GM21717 (cell line): Measurements from ENCODE around the gene ABCB6.

ENCODE experiments used
- ATAC-seq: cut with Tn5 transposase; IDR thresholded peaks from one replicate; pipeline ENCODE4 v1.9.1; 2021; ENCODE audit warnings: mild to moderate bottlenecking, moderate library complexity; ENCODE audit not compliant: unreplicated experiment

Gene ABCB6

DNA sequence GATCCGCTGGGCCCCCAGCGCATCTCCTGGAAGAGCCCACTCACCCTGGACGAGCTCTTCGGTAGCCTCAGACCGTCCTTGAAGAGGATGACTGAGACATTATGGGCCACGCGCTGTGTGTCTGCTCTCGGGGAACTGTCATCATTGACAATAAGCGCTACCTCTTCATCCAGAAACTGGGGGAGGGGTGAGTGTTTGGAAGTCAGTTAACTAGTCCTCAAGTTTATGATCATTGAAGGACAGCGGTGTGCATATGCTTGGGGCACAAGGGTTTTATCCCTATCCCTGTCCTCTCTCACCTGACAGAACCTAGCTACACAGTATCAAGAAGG lies 27.1 kb upstream of the ABCB6 start:
- no peak for ATAC-seq

DNA sequence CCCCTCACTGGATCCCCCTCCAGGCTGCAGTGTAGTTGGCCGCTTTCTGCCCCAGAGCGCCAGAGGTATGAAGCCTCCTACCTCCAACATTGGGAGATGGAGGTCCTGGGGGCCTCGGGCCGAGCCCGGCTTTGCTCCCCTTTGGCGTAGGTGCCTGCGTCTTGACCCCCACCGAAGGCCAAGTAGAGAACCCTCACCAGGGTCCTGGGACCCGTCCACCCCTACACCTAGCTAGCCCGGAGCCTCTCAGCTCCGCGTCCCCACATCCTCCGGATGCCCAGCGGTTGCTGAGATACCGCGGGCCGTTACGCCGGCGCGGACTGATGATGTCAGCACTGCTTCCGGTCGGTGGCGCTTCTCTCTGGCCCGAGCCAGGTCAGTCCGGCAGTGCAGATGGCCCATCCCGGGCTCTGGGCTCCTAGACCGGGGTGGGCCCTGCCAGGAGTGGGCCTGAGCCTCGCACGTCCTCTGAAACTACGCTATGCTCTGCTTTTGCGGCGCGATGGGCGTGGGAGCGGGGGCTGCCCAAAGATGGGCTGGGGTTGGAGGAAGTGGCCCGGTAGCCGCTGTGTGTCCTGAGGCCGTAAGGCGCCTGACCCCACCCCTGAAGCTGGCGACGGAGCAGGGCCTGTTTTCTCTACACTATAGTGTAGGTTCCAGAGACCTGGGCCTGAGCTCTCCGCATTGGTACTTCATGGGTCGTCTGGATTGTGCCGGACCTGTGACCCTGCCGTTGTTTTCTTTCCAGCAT lies 26.6 kb upstream of the ABCB6 start, which contains the start of the genes GLB1L and STK16:
TSS of gene GLB1L (minus strand) at position 297 of the 751 bp plus-strand sequence. CDS start 1,871 bp downstream, outside the sequence.
TSS of gene STK16 (plus strand) at position 332 of the 751 bp plus-strand sequence. CDS start 521 bp downstream, outside the sequence.
- ATAC-seq = peak; percentile 68

DNA sequence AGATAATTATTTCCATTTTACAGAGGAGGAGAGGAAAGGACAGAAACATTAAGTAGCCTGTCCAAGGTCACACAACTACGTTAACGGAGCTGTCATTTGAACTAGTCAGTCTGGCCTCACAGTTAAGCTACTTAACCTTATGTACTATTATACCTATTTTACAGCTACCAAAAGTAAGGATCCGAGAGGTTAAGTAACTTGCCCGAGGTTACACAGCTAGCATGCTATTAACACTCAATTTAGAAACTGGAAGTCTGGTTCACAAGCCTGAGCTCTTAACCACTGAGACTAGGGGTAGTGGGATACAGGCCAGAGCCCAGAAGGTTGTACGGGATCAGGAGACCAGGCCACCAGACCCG lies 26.0 kb upstream of the ABCB6 start:
- ATAC-seq = no peak

DNA sequence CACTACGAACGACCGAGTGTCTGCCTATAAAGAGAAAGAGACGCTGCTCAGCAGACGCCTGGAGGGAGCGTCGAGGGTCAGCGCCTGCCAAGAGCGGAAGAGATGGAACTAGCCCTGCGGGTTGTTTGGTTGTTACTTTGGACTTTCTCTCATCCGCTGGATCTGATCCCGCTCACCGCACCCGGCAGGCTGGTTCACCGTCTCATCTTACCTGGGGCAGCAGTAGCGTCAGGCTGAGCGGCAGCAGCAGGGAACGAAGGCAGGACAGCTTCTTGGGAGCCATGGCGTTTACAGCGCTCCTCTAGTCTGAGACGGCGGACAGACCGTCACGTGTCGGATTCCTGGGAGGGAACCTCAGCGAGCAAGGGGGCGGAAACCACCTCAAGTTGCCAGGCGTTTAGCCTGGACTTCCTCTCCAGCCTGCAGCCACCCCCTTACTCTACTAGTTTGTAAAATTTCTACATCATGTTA lies 24.6 kb upstream of the ABCB6 start:
- ATAC-seq = no peak

DNA sequence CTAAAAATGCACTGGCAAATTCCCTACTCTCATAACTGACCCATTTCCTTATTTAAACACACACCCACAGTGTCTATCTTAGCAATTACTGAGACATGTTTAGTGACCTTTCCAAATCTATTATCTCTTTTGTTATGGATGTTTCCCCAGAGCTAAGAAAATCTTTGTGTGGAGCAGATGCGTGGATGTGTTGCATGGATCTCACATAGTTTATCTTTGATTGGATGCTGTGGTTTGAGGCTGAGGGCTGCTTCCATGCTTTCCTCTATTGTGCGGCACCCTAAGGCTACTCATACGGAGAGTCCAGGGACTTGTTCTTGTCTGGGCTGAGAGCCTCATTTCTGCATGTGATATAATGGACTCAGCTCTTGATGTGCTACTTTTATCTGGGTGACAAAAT lies 15.6 kb upstream of the ABCB6 start:
- ATAC-seq = no peak

DNA sequence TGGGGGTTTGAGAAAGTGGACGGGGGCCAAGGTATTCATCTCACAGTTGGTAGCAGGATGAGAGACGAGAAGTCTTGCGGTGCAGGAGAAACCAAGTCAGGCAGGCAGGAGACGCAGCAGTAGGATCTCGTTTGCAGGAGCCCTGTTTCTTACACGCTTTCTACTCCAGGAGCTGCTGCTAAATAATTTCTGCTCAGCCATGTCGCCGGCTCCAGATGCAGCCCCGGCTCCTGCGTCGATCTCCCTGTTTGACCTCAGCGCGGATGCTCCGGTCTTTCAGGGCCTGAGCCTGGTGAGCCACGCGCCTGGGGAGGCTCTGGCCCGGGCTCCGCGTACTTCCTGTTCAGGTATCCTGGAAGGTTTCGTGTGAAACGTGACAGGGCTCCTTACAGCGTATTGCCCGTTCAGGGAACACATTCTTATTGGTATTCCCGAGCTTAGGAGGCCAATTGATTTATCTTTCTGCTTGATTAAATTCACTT lies 11.3 kb upstream of the ABCB6 start:
- peak; percentile 28 for ATAC-seq

DNA sequence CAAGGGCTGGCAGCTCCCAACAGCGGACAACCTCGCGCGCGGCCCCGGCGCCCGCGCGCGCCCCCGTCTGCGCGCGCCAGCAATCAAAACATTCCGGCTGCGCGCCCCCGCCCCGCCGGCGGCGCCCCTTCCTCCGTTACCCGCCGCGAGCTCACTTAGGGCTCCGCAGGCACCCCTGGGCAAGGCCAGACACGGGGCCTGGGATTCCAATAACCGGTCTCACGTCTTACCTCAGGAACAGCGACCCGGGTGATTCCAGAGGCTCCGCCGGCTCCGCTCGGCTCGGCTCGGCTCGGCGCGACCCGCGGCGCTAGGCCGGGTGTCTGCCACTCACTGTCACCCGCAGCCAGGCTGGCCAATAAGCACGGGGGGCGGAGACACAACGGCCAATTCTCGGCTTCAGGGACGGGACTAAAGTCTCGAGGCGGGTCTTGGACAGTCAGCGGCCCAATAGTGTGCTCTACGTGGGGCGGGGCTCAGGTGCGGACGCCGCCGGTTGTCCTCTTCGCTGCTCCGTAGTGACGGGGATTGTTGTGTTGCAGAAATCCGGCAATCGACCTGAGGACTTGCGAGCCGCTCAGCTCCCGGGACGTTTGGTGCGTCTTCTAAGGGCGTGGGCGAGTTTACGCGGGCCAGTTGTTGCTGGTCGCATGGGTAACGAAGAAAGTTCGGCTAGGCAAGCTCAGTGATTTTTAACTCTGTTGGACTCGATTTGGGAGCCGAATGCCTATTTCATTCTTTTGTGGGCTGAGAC lies 10.7 kb upstream of the ABCB6 start, which contains the start of the genes ANKZF1 and ATG9A:
TSS of gene ANKZF1 (plus strand) at position 502 of the 754 bp plus-strand sequence. CDS start 452 bp downstream, outside the sequence.
TSS of gene ATG9A (minus strand) at position 332 of the 754 bp plus-strand sequence. CDS start 1,612 bp downstream, outside the sequence.
- peak; percentile 97 for ATAC-seq

DNA sequence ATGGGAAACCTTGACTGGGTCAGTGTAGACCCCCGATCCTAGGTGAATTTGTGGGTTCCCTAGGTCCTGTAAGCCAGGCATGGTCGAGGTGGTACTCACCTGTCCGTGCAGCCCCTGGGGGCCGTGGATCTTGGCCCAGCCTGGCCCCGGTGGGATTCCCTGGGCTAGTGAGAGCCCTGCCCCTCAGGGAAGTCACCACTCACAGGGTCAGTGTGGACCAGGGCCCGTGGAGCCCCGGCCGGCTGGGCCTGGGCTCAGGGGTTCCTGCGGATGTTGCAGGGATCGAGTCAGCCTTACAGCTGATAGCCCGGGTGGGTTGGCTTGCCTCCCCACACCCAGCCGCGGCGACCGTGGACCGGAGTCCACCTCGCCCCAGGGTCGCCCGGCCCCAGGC lies 10.2 kb upstream of the ABCB6 start:
- no peak for ATAC-seq

DNA sequence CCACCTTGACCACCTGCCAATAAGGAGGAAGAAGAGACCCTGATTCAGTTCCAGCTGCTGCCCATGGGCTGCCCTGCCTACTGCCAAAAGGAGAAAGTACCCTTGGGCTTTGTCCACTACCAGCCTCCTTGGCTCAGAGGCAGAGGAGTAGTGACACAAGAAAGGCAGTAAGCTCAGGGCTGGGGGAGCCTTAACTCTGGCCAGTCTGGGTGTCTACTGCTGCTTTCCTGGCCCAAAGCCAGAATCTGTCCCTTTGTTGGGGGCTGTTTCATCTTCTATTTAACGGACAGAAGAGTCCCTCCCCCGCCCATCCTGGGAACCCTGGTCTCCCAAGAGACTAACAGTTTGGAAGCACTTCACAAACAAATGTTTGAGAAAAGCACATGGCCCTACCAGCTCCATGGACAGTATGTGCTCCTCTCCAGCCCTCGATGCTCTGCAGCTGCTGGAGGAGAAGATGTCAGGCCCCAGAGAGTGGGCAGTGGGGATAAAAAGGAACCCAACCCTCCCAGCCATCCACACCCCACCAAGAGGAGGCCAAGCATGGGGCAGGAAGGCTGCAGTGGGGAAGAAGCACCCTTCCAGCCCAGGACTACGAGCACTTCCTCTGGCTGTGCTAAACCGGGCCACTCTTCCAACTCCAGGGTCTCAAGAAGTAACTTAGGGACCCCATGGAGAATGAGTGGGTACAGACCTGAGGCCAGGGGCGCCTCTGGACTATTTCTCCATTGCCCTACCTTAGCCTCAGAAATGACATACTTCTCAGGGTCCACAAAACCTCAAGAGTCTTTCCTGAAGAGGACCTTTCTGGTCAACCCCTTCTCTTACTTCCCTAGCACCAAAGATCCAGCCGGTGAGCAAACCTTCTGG lies 9.5 kb upstream of the ABCB6 start:
- no peak for ATAC-seq

DNA sequence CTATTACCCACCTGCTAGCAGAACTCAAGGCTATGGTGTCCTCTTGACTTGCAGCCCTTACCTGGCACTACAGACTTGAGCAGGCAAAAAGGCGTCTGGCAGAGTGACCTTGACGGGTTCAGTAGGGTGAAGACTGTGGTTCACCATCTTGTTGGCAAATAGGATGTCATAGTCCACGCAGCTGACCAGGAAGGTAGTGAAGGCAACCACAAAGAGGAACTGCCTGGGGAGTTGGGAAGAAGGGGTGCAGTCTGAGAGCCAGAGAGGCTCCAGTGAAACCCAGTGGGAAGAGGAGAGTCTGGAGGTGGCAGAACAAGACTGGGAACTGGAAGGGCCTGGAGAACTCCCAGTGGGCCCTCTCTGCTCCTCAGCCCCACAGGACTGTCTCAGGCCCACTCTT lies 6.6 kb upstream of the ABCB6 start:
- ATAC-seq = no peak

DNA sequence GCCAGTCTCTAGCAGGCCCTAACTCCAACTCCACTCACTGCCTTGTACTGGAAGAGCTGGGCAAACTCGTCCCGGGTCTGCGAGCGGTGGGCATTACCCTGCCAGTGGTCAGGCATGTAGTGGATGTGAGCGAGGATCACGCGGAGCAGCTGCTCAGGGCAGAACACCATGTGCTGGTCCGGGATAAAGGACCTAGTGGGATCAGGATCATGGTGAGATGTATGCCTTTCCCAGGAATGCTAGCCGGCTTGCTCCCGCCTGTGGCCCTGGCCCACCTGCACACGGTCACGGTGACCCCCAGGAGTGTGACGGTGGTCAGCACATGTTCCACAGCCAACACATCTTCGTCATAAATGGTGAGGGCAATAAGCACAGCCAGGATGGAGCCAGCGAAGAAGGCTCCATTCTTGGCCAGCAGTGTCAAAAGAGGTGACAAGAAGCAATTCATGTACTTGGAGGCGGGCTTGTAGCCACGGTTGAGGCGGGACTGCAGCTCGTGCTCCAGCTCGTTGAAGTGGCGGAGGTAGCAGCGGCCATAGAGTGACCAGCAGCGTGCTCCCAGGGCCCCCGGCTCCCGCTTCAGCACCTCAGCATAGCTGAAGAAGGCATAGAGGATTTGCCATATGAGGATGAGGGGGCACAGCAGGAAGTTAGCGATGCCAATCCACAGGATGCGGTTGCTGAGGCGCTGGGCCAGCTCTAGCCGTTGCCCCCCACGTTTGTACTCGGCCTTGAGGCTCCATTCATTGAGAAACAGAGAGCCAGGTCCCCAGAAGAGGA lies 5.3 kb upstream of the ABCB6 start:
- no peak for ATAC-seq

DNA sequence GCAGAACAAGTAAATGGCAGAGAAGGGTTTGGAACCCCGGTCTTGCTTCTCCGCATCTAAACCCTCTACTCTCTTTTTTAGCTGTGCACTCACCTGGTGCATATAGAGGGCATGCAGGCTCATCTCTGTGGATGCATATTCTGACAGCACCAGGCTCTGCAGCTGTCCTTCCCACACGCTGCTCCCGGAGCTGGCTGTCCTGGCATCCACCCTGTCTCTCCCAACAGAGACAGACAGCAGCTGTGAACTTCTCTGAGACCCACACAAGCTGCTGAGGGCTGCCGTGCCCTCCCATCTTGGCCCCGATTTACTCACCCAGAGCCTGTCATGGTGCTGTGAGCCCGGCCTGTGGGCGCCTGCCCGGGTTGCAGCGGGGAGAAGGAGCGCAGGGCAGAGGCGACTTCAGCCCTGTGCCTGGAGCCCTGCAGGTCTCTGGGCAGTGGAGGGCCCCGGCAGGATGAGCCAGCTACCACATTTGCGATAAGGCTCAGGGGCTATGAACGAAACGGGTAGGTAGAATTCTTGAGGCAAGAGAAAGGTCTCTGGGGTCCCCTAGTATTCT lies 3.3 kb upstream of the ABCB6 start:
- no peak for ATAC-seq

DNA sequence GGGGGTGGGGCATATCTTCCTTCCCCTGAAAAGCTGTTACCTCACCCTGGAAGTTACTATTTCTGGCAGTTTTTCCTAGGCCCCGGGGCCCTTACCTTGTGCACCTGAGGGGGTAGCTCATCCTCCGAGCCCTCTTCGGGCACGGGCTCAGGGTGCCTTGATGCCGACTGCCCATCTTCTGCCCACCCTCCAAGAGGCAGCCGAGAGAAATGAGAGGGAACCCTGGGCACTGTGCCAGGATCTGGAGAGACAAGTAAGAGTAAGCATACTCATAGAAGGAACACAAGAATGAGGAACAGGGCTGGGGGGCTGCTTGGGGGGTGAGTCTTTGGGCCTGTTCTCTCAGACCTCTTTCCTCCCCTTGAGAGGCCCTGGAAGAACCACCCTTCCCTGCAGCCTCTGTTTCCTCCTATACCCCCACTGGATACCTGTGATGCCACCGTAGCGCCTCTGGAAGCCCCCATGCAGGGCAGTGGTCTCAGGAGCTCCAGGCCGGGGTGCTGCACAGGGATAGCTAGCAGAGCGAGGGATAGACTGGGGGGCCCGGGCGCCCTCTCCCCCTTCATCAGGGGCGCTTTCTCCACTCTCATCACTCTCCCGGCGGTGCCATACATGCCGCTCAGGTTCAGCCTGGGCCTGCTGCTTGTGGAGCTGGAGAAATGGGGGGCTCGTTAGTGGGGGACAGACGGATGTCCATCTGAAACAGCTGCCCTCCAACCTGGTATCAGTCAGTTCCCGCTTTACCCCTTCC lies 2.1 kb upstream of the ABCB6 start:
- no peak for ATAC-seq

DNA sequence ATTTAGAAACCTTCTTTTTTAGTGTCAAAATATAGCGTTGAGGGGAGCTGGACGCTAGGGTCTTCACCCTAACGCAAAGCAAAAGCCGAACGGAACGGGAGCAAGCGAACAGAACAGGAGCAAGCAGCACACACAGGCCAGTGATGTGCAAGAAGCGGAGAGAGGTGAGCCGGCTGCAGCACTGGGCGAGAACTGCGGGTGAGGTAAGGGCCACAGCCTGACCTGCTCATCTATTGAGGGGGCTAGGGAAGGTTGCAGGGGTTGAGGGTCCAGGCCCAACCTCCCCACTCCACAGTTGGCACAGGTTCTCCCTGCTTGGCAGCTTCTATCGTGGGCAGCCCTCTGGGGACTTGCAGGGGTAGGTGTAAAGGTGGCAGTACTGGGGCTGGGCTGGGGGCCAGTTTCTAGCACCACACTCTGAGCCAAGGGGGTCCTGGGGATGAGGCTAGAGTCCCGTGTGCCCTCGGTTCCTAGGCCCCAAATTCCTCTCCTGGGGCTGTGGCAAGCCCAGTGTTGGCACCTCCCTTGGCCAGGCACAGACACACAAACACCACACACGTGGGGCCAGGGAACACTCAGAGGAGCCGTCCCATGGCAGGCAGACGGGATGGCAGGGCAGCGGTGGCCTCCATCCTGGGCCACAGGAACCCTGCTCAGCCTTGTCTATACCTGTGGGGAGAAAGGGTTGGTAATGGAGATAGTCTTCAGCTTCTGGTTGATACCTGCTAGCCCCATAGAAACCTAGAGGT lies 1.2 kb upstream of the ABCB6 start:
- no peak for ATAC-seq

DNA sequence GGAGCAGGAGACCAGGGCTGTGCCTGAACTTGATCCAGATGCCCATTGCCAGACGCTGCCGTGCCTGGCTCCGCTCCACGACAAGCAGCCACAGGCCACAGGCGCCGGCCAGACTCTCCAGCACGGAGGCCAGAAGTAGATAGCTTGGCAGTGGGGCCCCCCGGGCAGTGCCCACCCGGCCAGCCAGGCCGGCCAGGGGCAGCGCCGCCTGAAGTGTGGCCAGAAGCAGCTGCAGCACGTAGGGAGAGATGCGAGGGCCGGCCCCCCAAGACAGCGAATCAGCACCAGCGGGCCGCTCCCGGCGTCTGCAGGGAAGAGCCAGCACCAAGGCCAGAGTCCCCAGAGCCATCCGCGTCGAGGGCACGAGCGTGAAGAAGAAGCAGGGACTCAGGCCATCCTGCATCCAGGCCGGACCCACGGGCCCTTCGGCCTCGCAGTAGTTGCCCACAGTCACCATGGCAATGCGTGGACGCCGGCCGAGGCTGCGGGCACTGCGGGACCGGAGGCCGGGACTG lies 484 bp downstream of the ABCB6 start:
- ATAC-seq = peak; percentile 20

DNA sequence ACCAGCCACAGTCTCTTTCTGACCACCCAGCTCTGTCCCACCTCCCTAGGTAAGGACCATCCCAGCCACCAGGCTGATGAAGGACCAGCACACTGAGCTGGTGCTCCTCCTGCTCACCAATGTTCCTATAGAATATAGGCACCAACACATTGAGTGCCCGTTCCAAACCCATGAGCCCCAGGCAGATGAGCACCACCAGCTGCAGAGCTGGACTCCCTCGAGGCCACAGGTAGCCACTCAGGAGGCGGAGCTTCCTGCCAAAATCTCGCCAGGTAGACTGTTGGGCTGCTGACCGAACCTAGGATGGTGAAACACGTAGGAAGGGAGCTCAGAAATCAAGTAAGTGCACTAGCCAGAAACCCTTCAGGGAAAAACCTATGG lies 2.2 kb downstream of the ABCB6 start:
- ATAC-seq = no peak

DNA sequence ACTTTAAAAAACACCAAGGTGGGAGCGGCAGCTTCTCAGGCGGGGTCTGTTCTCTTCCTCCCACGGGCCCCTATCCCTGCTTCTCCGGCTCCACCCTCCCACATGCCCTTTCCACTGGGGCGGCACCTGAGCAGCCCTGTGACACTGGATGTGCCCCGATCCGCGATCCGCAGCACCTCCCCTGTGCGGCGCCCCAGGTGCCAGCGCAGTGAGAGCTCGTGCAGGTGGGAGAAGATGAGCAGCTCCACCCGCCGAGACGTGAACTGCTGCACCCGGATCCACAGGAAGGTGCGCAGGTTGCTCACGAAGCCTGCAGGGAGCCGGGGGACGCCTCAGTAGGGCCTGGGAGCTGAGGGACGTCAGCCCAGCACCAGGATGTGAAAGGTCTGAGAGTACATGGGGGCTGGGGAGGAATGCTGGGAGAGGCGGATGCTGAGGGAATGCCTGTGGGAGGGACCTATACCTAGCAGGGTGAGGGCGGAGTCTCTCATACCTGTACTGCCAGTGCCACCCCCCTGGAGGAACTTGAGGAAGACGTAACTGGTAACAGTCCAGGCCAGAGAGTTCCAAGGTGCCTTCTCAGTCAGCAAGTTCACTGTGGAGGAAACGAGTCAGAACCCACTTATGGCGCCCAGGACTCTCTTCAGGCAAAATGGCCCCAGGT lies 2.8 kb downstream of the ABCB6 start:
- ATAC-seq = no peak

DNA sequence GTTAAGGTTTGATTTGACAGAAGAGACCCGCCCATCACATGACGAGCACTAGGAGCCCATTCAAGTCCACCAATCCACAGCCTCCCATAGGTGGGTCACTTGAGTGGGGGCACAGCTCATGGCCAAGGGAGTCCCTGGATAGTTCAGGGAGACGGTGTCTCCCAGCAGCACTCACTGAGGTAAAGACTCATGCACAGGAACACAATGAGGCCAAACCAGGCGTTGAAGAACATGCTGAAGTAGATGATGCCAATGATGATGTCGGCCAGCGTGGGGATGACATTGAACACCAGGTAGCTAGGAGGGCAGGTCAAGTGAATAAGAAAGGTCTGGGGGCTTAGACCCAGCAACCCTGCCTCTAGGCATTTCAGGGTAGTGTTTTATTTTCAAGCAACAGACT lies 4.0 kb downstream of the ABCB6 start:
- ATAC-seq = no peak
